Neural progenitor cell (in vitro differentiated cells): ENCODE results near the gene PHLDB2.

Source experiments
- CTCF ChIP-seq: fragments of 200-600 bp; sonication (generic); IDR thresholded peaks from 2 replicates; pipeline ENCODE4 v1.5.1; 2017; ENCODE audit warnings: antibody characterized with exemption, mild to moderate bottlenecking
- EZH2 ChIP-seq: fragments of 200-600 bp; sonication (generic); IDR thresholded peaks from 2 replicates; pipeline ENCODE4 v1.6.1; 2017; ENCODE audit warnings: antibody characterized with exemption, mild to moderate bottlenecking, moderate library complexity

- TF ChIP-seq EZH2 (peak; percentile 36), CTCF (no peak)
Observed at GRCh38 chr3:111978583-111979433, 119.7 kb downstream of the PHLDB2 start, which contains the start of gene ABHD10.
